GM21360 (cell line): ENCODE measurements around the gene SCN5A.
"Not testable (repeated sequence)": the region's sequence is repeated elsewhere in the genome, so short reads cannot be mapped to it uniquely, and the experiment has no call there.

Source experiments
- ATAC-seq: cut with Tn5 transposase; IDR thresholded peaks from one replicate; pipeline ENCODE4 v1.9.1; 2021; ENCODE audit warnings: mild to moderate bottlenecking, moderate library complexity; ENCODE audit not compliant: unreplicated experiment

Gene SCN5A

GRCh38 chr3:38580450-38581382 is 68.8 kb downstream of the SCN5A start:
- no peak for ATAC-seq

- peak; percentile 49 for ATAC-seq
These were observed 69.7 kb downstream of the SCN5A start for GRCh38 chr3:38579551-38580449.

- ATAC-seq = no peak
These were observed 70.3 kb downstream of the SCN5A start for GRCh38 chr3:38579141-38579540.

GRCh38 chr3:38578551-38578950 is 70.9 kb downstream of the SCN5A start:
- no peak for ATAC-seq

- ATAC-seq = no peak
These were observed 71.4 kb downstream of the SCN5A start for GRCh38 chr3:38578081-38578475.

GRCh38 chr3:38577371-38578080 is 72.0 kb downstream of the SCN5A start:
- no peak for ATAC-seq

- ATAC-seq = no peak
These were observed 72.7 kb downstream of the SCN5A start for GRCh38 chr3:38576526-38577370.

GRCh38 chr3:38576131-38576525 is 73.4 kb downstream of the SCN5A start:
- ATAC-seq = no peak

GRCh38 chr3:38575279-38575843 is 74.1 kb downstream of the SCN5A start:
- ATAC-seq = no peak

- no peak for ATAC-seq
These were observed 74.8 kb downstream of the SCN5A start for GRCh38 chr3:38574411-38575278.

- no peak for ATAC-seq
These were observed 75.9 kb downstream of the SCN5A start for GRCh38 chr3:38573556-38573955.

- no peak for ATAC-seq
These were observed 76.4 kb downstream of the SCN5A start for GRCh38 chr3:38573111-38573510.

- ATAC-seq = no peak
These were observed 82.0 kb downstream of the SCN5A start for GRCh38 chr3:38567498-38567897.

- ATAC-seq = not testable (repeated sequence)
These were observed 82.7 kb downstream of the SCN5A start for GRCh38 chr3:38566794-38567193.

- ATAC-seq = no peak
These were observed 83.3 kb downstream of the SCN5A start for GRCh38 chr3:38566215-38566528.

- ATAC-seq = no peak
These were observed 83.9 kb downstream of the SCN5A start for GRCh38 chr3:38565339-38566214.

- ATAC-seq = no peak
These were observed 84.7 kb downstream of the SCN5A start for GRCh38 chr3:38564631-38565338.
